Activated CD4-positive, alpha-beta memory T cell treated with anti-CD3 and anti-CD28 coated beads for 36 hours (primary cell): Measurements from ENCODE around the gene PLEKHO1. TPM values are rescaled to one million over a fixed set of nuclear protein-coding genes. Genes with fewer than 3 reads are reported as not detected.
"Not testable (repeated sequence)": the region's sequence is repeated elsewhere in the genome, so short reads cannot be mapped to it uniquely, and the experiment has no call there.

Experiments
- CTCF ChIA-PET: fragments of 350-600 bp; sonication (Branson Sonifier 250); formaldehyde crosslinking; loops from one replicate; lab custom pipeline; 2021; ENCODE audit warnings: antibody characterized with exemption, inconsistent platforms; lab: Charles Lee
- POLR2A ChIA-PET: fragments of 350-600 bp; sonication (Branson Sonifier 250); formaldehyde crosslinking; loops from one replicate; lab custom pipeline; 2021; ENCODE audit warnings: antibody characterized with exemption; lab: Charles Lee
- DNase-seq: peaks from one replicate; pipeline ENCODE4 v3.0.0-alpha.2; 2020
- H3K27ac Mint-ChIP-seq: one replicate; pipeline ENCODE4 v1.8.0; 2021; ENCODE audit warnings: mixed read lengths
- H3K27me3 Mint-ChIP-seq: one replicate; pipeline ENCODE4 v1.8.0; 2021; ENCODE audit warnings: mixed read lengths
- H3K36me3 Mint-ChIP-seq: one replicate; pipeline ENCODE4 v1.8.0; 2021; ENCODE audit warnings: mixed read lengths
- H3K4me1 Mint-ChIP-seq: one replicate; pipeline ENCODE4 v1.8.0; 2021; ENCODE audit warnings: low read depth, mixed read lengths
- H3K4me3 Mint-ChIP-seq: one replicate; pipeline ENCODE4 v1.8.0; 2021; ENCODE audit warnings: mild to moderate bottlenecking, mixed read lengths
- H3K9me3 Mint-ChIP-seq: one replicate; pipeline ENCODE4 v1.8.0; 2021; ENCODE audit warnings: mixed read lengths
- intact Hi-C: fragments of 100-400 bp; cut with micrococcal nuclease; formaldehyde crosslinking; loops from one replicate; pipeline ENCODE4 v1.15.1; 2023
- total RNA-seq, 2 experiments: library from RNA; stranded (reverse); gene quantifications; one replicate each; pipeline ENCODE4 v1.2.3, GENCODE V29; 2021

PLEKHO1 gene
- total RNA-seq, 2 experiments from 2014 or later: 28.7 to 31.8 TPM

DNA sequence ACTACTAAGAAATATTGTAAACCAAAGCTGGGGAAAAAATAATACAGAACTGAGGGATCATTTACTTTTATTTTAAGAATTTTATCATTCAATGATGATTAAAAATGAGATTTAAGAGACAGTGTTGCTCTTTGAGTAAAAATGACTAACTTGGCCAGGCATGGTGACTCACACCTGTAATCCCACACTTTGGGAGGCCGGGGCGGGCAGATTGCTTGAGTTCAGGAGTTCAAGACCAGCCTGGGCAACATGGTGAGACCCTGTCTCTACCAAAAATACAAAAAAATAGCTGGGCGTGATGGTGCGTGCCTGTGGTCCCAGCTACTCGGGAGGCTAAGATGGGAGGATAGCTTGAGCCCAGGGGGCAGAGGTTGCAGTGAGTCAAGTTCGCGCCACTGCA lies 21.8 kb upstream of the PLEKHO1 start:
- peak overlapping the region; percentile 78 for H3K27ac Mint-ChIP-seq
- no peaks in the 10 kb centered on the region for H3K9me3 Mint-ChIP-seq
- POLR2A ChIA-PET: interaction anchor here (0.9 to 1.4 kb wide), 2 partner anchors 13 to 19 kb away, joined by 3 to 6 read pairs; no protein-coding TSS in a partner anchor
- intact Hi-C loops: loop anchor here (2.0 kb wide), 1 partner anchor 17 kb away; no protein-coding TSS in a partner anchor
- peak; percentile 73 for DNase-seq
- H3K4me1 Mint-ChIP-seq: peaks cover 25% of the 10 kb centered on the region
- peaks cover 4% of the 10 kb centered on the region for H3K36me3 Mint-ChIP-seq
- CTCF ChIA-PET: interaction anchor here (1.2 to 1.8 kb wide), 3 partner anchors 22 to 59 kb away, joined by 3 to 13 read pairs (median 4); partner anchors contain the start of gene PLEKHO1
- H3K4me3 Mint-ChIP-seq: no peak overlapping the region
- H3K27me3 Mint-ChIP-seq: no peaks in the 10 kb centered on the region

DNA sequence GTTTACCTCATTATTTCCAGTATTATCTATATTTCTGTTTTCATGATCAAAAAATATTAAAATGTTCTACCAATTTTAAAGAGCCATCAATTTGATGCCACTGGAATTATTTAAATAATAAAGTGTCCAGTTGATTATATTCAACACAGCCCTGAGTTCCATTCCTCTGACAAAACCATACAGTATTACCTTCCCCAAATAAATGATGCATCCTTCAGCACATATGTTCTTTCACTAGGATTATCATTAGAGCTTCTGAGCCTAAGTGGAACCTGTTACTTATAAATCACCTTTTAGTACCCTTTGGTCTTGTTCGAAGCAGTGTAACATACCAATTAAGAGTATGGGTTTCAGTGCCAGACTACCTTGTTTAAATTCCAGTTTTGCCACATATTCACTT lies 17.3 kb upstream of the PLEKHO1 start:
- Mint-ChIP-seq H3K27me3 (no peaks in the 10 kb centered on the region), H3K4me1 (peaks cover 18% of the 10 kb centered on the region), H3K9me3 (no peaks in the 10 kb centered on the region), H3K4me3 (no peak overlapping the region), H3K27ac (no peak overlapping the region), H3K36me3 (peaks cover 4% of the 10 kb centered on the region)
- DNase-seq: no peak
- ChIA-PET CTCF (no interaction called here), POLR2A (no interaction called here)
- intact Hi-C loops: no loop called here

DNA sequence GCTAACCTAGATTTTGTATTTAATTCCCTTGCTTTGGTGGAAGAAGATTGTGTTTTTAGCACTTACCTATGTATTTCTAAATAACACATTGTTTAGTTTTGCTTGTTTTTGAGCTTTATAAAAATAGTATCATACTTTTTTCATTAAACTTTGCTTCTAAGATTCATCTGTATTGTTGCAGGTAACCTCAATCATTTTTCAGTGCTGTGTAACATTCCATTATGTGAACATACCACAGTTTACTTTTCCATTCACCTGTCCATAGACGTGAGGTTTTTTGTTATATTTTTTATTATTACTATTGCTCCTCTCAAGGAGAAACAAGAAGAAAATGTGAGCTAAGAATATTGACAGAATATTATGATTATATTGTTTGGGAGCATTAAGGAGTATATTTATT lies 15.2 kb upstream of the PLEKHO1 start:
- ChIA-PET CTCF (interaction anchor here (1.5 kb wide), 1 partner anchor 62 kb away, joined by 4 read pairs; no protein-coding TSS in a partner anchor), POLR2A (no interaction called here)
- no peaks in the 10 kb centered on the region for H3K9me3 Mint-ChIP-seq
- no peak overlapping the region for H3K27ac Mint-ChIP-seq
- DNase-seq: no peak
- intact Hi-C loops: no loop called here
- H3K4me1 Mint-ChIP-seq: peaks cover 5% of the 10 kb centered on the region
- no peaks in the 10 kb centered on the region for H3K36me3 Mint-ChIP-seq
- no peak overlapping the region for H3K4me3 Mint-ChIP-seq
- H3K27me3 Mint-ChIP-seq: no peaks in the 10 kb centered on the region

DNA sequence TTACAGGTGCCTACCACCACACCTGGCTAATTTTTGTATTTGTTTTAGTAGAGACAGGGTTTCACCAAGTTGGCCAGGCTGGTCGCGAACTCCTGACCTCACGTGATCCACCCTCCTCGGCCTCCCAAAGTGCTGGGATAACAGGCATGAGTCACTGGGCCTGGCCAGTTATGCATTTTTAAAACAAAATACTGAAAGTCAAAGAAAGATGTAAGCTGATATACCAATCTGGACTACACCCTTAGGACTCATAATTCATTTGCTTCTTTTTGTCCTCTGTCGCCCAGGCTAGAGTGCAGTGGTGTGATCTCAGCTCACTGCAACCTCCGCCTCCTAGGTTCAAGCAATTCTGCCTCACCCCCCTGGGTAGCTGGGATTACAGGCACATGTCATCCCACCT lies 14.3 kb upstream of the PLEKHO1 start:
- H3K27me3 Mint-ChIP-seq, H3K4me1 Mint-ChIP-seq, intact Hi-C loops, H3K36me3 Mint-ChIP-seq, DNase-seq, H3K4me3 Mint-ChIP-seq, POLR2A ChIA-PET, H3K9me3 Mint-ChIP-seq, H3K27ac Mint-ChIP-seq: not testable (repeated sequence)
- CTCF ChIA-PET: interaction anchor here (1.5 kb wide), 1 partner anchor 63 kb away, joined by 4 read pairs; no protein-coding TSS in a partner anchor

DNA sequence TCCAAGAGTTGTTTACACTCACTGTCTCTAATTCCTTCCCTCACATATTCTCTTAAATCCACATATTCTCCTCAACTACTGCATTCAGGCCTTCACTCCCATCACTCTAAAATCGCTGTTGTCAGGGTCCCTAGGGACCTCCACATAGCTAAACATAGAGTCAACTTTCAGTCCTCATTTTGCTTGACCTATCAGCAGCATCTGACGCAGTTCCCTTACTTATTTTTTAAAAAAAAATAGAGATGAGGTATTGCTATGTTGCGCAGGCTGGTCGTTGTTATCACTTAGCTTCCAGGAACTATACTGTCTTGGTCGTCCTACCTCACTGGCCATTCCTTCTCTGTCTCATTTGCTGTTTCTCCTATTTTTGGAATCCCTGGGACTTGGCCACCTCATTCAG lies 11.7 kb upstream of the PLEKHO1 start:
- intact Hi-C loops: no loop called here
- Mint-ChIP-seq H3K27ac (no peak overlapping the region), H3K36me3 (no peaks in the 10 kb centered on the region), H3K9me3 (no peaks in the 10 kb centered on the region), H3K4me1 (peaks cover 3% of the 10 kb centered on the region), H3K27me3 (no peaks in the 10 kb centered on the region), H3K4me3 (no peak overlapping the region)
- ChIA-PET CTCF (no interaction called here), POLR2A (no interaction called here)
- no peak for DNase-seq

DNA sequence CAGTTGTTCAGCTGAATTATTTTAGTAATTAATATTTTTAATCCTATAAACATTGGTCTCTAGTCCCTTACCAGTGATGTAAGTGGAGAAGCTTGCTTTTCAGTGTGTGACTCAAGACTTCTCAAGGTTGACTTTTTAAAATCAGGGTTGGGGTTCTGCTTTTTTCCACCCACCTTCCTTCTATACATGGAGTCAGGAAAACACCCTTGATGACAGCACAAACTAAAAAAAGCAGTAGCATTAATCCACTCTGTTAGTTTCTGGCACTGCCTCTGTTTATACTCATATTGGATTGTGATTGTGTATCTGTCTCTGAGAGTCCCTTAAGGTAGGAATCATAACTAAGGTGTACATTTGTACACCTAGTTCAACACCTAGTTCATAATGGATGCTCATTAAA lies 8.3 kb upstream of the PLEKHO1 start:
- ChIA-PET POLR2A (no interaction called here), CTCF (interaction anchor here (0.6 to 1.7 kb wide), 3 partner anchors 24 to 68 kb away, joined by 3 to 6 read pairs (median 4); no protein-coding TSS in a partner anchor)
- H3K4me3 Mint-ChIP-seq: no peak overlapping the region
- H3K27ac Mint-ChIP-seq: no peak overlapping the region
- H3K4me1 Mint-ChIP-seq: peaks cover 18% of the 10 kb centered on the region
- no peaks in the 10 kb centered on the region for H3K36me3 Mint-ChIP-seq
- intact Hi-C loops: no loop called here
- H3K9me3 Mint-ChIP-seq: no peaks in the 10 kb centered on the region
- DNase-seq: no peak
- no peaks in the 10 kb centered on the region for H3K27me3 Mint-ChIP-seq

DNA sequence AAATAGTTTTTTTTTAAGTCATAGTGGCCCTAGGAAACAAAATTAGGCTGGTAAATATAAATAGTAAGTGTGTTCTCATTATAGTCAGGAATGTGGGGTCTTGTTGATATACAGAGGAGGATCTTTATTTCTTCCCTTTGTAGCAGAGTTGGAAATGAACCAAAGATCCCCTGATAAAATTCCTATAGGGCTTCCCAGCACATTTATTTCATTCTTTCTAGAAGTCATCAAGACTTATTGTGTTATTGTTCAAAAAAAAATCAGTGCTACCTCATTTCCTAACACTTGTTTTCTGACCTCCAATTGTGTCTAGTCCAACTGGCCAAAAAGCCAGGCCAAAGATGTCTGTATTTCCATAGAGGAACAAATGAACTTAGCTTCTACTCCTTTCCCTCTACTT lies 7.6 kb upstream of the PLEKHO1 start:
- H3K9me3 Mint-ChIP-seq: no peaks in the 10 kb centered on the region
- no peak overlapping the region for H3K27ac Mint-ChIP-seq
- peaks cover 25% of the 10 kb centered on the region for H3K4me1 Mint-ChIP-seq
- DNase-seq: no peak
- ChIA-PET CTCF (interaction anchor here (1.5 kb wide), 1 partner anchor 69 kb away, joined by 4 read pairs; no protein-coding TSS in a partner anchor), POLR2A (no interaction called here)
- H3K36me3 Mint-ChIP-seq: no peaks in the 10 kb centered on the region
- intact Hi-C loops: no loop called here
- H3K27me3 Mint-ChIP-seq: no peaks in the 10 kb centered on the region
- H3K4me3 Mint-ChIP-seq: no peak overlapping the region

DNA sequence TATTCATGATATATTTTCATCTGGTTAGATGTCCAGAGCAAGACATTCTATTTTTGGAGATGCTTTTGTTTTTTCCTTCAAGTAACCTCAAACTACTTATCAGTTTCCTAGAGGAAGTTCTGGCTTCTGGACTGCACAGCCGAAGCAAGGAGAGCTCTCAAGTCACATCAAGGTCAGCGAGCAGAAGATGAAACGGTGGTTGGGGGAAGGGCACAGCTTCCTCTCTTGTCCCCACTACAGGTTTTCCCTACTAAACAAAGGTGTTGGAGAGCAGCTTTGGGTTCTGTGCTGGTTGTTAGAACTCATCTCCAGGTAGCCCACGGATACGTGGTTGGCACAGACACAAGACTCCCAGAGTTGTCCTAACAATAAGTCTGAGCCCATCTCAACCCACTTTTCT lies 5.1 kb upstream of the PLEKHO1 start:
- Mint-ChIP-seq H3K4me3 (no peak overlapping the region), H3K27ac (no peak overlapping the region), H3K36me3 (no peaks in the 10 kb centered on the region), H3K9me3 (no peaks in the 10 kb centered on the region), H3K4me1 (peaks cover 44% of the 10 kb centered on the region), H3K27me3 (no peaks in the 10 kb centered on the region)
- DNase-seq: no peak
- CTCF ChIA-PET: interaction anchor here (1.1 kb wide), 1 partner anchor 42 kb away, joined by 6 read pairs; no protein-coding TSS in a partner anchor
- intact Hi-C loops: no loop called here
- POLR2A ChIA-PET: no interaction called here

DNA sequence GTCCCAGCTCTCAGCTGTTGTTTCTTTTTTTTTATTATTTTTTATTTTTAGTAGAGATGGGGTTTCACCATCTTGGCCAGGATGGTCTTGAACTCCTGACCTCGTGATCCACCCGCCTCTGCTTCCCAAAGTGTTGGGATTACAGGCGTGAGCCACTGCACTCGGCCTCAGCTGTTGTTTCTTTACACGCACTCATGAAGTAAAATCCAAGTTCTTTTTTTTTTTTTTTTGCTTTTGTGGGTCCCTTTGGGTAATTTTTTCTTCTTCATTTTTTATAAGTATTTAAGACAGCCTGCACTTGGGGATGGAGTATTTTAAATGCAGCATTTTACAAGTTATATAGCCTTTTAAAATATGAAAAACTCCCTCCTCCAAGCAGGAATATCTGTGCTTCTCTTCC lies 3.7 kb upstream of the PLEKHO1 start:
- H3K27ac Mint-ChIP-seq, H3K9me3 Mint-ChIP-seq, DNase-seq, H3K4me3 Mint-ChIP-seq, POLR2A ChIA-PET, H3K27me3 Mint-ChIP-seq, intact Hi-C loops, H3K36me3 Mint-ChIP-seq: not testable (repeated sequence)
- H3K4me1 Mint-ChIP-seq: peaks cover 45% of the 10 kb centered on the region
- CTCF ChIA-PET: interaction anchor here (0.7 to 1.0 kb wide), 3 partner anchors 23 to 74 kb away, joined by 3 read pairs; no protein-coding TSS in a partner anchor

DNA sequence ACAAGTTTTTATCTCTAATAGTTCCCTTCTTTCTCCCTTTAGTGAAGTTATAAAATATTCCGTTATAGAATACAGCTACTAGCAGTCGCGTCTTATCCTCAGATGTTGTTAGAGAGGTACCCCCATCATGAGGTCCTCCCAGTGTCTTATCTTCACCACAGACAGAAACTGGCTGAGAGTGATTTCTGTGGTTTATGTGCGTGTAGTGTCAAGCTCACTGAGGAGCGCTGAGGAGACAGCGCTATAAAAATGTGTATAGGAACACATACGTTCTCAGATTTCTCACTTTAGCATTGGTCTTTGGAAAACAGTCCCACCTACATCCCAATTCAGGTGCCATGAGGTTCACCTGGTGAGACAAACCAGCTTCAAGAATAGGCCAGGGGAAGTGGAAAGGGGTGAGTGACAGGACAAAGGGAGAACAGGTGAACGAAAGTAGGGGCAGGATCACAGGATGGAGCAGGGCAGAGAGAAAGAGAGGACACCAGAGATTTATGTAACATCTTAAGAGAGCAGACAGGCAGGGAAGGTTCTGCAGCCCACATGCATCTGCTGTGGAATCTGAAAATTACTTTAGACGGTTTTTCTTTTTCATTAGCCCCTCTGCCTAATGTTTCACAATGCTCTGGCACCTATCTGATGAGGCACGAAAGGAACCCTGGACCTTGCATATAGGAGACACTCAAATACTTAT lies 2.7 kb upstream of the PLEKHO1 start:
- Mint-ChIP-seq H3K9me3 (no peaks in the 10 kb centered on the region), H3K27me3 (no peaks in the 10 kb centered on the region), H3K4me1 (peaks cover 52% of the 10 kb centered on the region), H3K4me3 (no peak overlapping the region), H3K36me3 (peaks cover 10% of the 10 kb centered on the region), H3K27ac (no peak overlapping the region)
- intact Hi-C loops: no loop called here
- POLR2A ChIA-PET: no interaction called here
- no peak for DNase-seq
- CTCF ChIA-PET: interaction anchor here (1.0 kb wide), 2 partner anchors 22 to 75 kb away, joined by 3 read pairs; no protein-coding TSS in a partner anchor

DNA sequence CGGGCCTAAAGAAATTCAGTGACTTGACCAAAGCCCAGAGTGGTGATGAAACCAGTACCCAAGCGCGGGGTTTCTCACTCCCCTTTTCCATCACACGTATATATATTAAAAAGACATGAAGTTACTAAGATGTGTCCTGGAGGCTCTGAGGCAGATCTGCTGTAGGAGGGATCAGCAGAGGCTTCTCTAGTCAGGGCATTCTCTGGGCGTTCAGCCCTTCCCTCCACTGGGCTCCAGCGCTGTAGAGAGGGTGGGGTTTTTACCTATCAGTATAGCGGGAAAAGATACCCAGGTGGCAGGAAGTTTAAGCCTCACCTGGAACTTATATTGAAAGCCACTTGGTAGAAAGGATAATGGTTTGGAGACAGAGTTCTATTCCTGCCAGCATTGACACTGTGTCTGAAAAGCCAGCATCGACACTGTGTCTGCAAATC lies 862 bp upstream of the PLEKHO1 start:
- Mint-ChIP-seq H3K4me3 (peak overlapping the region; percentile 79), H3K4me1 (peaks cover 63% of the 10 kb centered on the region), H3K27ac (peak overlapping the region; percentile 69), H3K9me3 (no peaks in the 10 kb centered on the region), H3K36me3 (peaks cover 20% of the 10 kb centered on the region), H3K27me3 (no peaks in the 10 kb centered on the region)
- intact Hi-C loops: no loop called here
- no peak for DNase-seq
- ChIA-PET CTCF (interaction anchor here (2.3 kb wide), 1 partner anchor 75 kb away, joined by 9 read pairs; no protein-coding TSS in a partner anchor), POLR2A (interaction anchor here (1.3 to 2.3 kb wide), 3 partner anchors 11 to 262 kb away, joined by 4 to 13 read pairs (median 5); a partner anchor contains a TSS)
